ENCODE results near the gene PRR3. TPM values are rescaled to one million over a fixed set of nuclear protein-coding genes. Genes with fewer than 3 reads are reported as not detected.

Gene PRR3
- 13.7 and 18.6 TPM in 2 replicates for total RNA-seq (ENCODE audit: low replicate concordance)

DNA sequence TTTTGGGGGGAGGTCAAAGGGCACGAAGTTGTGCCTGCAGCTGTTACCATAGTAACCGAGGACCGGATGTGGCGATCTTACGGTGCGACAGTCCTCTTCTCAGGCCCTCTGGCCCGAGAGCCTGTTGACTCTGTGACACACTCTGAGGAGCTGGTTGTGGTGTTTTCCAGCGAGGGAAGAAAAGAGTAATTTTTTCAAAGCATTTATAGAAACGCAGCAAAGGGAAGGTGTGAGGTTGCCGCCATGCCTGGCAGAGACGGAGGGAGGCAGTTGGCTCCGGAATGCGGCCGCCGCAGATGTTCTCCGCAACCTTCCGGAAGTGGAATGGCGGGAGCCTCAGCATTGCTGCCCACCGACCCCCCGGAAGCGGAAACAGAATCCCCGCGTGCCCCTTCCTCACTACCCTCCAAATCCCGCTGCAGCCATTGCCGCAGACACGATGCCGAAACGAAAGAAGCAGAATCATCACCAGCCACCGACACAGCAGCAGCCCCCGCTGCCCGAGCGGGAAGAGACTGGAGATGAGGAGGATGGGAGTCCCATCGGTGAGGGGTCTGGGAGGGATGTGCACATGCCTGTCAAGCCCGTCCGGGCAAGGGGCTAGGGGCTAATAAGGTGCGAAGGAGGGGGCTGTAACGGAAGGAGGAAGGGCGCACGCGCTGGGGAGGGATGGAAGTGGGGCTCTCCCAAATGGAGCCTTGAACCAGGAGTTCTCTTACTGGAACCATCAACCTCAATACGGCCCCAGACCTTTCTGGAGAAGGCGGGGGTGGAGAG lies at the start of gene PRR3:
TSS of gene PRR3 (plus strand) at position 390 of the 777 bp plus-strand sequence. CDS start at position 440, 50 bp downstream.
- peaks cover 22% of the 10 kb centered on the region for H3K36me3 Mint-ChIP-seq
- Histone ChIP-seq H4K20me1 (ENCODE audit: low read depth) (peaks cover 16% of the 10 kb centered on the region), H3K36me3 (peaks cover 6% of the 10 kb centered on the region), H3K27me3 (no peaks in the 10 kb centered on the region), H3K9me3 (ENCODE audit: low read depth) (no peaks in the 10 kb centered on the region), H3K4me2 (peak within 1 kb of the TSS; percentile 84), H3K4me1 (peaks cover 6% of the 10 kb centered on the region), H3F3A (ENCODE audit: low read depth) (peaks cover 26% of the 10 kb centered on the region), H3K79me2 (ENCODE audit: low read depth) (peaks cover 46% of the 10 kb centered on the region), H3K27ac (peak within 1 kb of the TSS; percentile 85), H3K9ac (peak within 1 kb of the TSS; percentile 58), H2AFZ (replicated peaks) (peak within 1 kb of the TSS; percentile 98), H3K4me3 (peak within 1 kb of the TSS; percentile 87)
- H3K4me3 Mint-ChIP-seq = peak within 1 kb of the TSS; percentile 99
- TF ChIP-seq EZH2phosphoT487 (IDR thresholded peaks at IDR 0.05) (no peak), CTCF (IDR thresholded peaks at IDR 0.05) (no peak), EZH2 (IDR thresholded peaks at IDR 0.05) (no peak)
- peak within 1 kb of the TSS; percentile 100 for H3K27ac Mint-ChIP-seq
- DNase-seq (ENCODE audit: low spot score) = peak; percentile 95
- peaks cover 3% of the 10 kb centered on the region for H3K27me3 Mint-ChIP-seq (ENCODE audit: insufficient read depth, low read depth)
- peaks cover 23% of the 10 kb centered on the region for H3K4me1 Mint-ChIP-seq
- no peaks in the 10 kb centered on the region for H3K9me3 Mint-ChIP-seq

- TF ChIP-seq EZH2 (IDR thresholded peaks at IDR 0.05) (no peak), CTCF (IDR thresholded peaks at IDR 0.05) (no peak), EZH2phosphoT487 (IDR thresholded peaks at IDR 0.05) (no peak)
- no peaks in the 10 kb centered on the region for H3K36me3 Mint-ChIP-seq
These were observed 49.0 kb upstream of the PRR3 start for GRCh38 chr6:30507849-30508827.

GRCh38 chr6:30508890-30509736 lies 48.0 kb upstream of the PRR3 start:
- Mint-ChIP-seq H3K4me3 (no peak overlapping the region), H3K27me3 (ENCODE audit: insufficient read depth, low read depth) (peaks cover 5% of the 10 kb centered on the region), H3K9me3 (no peaks in the 10 kb centered on the region), H3K27ac (no peak overlapping the region), H3K36me3 (no peaks in the 10 kb centered on the region), H3K4me1 (no peaks in the 10 kb centered on the region)
- H3K36me3 ChIP-seq = no peaks in the 10 kb centered on the region
- no peaks in the 10 kb centered on the region for H4K20me1 ChIP-seq (ENCODE audit: low read depth)
- H3F3A ChIP-seq (ENCODE audit: low read depth) = peaks cover 11% of the 10 kb centered on the region
- H3K4me1 ChIP-seq = peaks cover 4% of the 10 kb centered on the region
- H3K27me3 ChIP-seq = no peaks in the 10 kb centered on the region
- no peak overlapping the region for H3K9ac ChIP-seq
- H2AFZ ChIP-seq (replicated peaks) = no peak overlapping the region
- H3K4me3 ChIP-seq = no peak overlapping the region
- no peaks in the 10 kb centered on the region for H3K9me3 ChIP-seq (ENCODE audit: low read depth)
- no peak for TF ChIP-seq CTCF (IDR thresholded peaks at IDR 0.05)
- no peak for TF ChIP-seq EZH2 (IDR thresholded peaks at IDR 0.05)
- TF ChIP-seq EZH2phosphoT487 (IDR thresholded peaks at IDR 0.05) = no peak
- no peak overlapping the region for H3K4me2 ChIP-seq
- H3K79me2 ChIP-seq (ENCODE audit: low read depth) = no peaks in the 10 kb centered on the region
- DNase-seq (ENCODE audit: low spot score) = no peak
- no peak overlapping the region for H3K27ac ChIP-seq

More at GRCh38 chr6:30507849-30508827, 49.0 kb upstream of the PRR3 start:
- Mint-ChIP-seq H3K27me3 (ENCODE audit: insufficient read depth, low read depth) (peaks cover 5% of the 10 kb centered on the region), H3K4me1 (no peaks in the 10 kb centered on the region), H3K4me3 (no peak overlapping the region), H3K9me3 (no peaks in the 10 kb centered on the region), H3K27ac (no peak overlapping the region)
- H3K9ac ChIP-seq = no peak overlapping the region
- H3K27ac ChIP-seq = no peak overlapping the region
- H3K4me2 ChIP-seq = no peak overlapping the region
- H3K4me3 ChIP-seq = no peak overlapping the region
- no peaks in the 10 kb centered on the region for H4K20me1 ChIP-seq (ENCODE audit: low read depth)
- H3K36me3 ChIP-seq = no peaks in the 10 kb centered on the region
- H2AFZ ChIP-seq (replicated peaks) = no peak overlapping the region
- peaks cover 6% of the 10 kb centered on the region for H3F3A ChIP-seq (ENCODE audit: low read depth)
- no peaks in the 10 kb centered on the region for H3K79me2 ChIP-seq (ENCODE audit: low read depth)
- no peaks in the 10 kb centered on the region for H3K27me3 ChIP-seq
- H3K4me1 ChIP-seq = peaks cover 4% of the 10 kb centered on the region
- no peak for DNase-seq (ENCODE audit: low spot score)
- H3K9me3 ChIP-seq (ENCODE audit: low read depth) = no peaks in the 10 kb centered on the region

All from neural progenitor cell (in vitro differentiated cells).